ACC112 (cell line): ENCODE data around the gene POC1A.

Source experiments
- H2AFZ ChIP-seq: fragments of 200-600 bp; sonication (generic); one replicate; pipeline ENCODE4 v1.6.0; 2017; ENCODE audit warnings: antibody characterized with exemption, low read length; ENCODE audit not compliant: unreplicated experiment
- H3K27ac ChIP-seq: fragments of 200-600 bp; sonication (generic); 2 replicates; pipeline ENCODE4 v1.5.1; 2014; ENCODE audit warnings: low read depth, mild to moderate bottlenecking, antibody characterized with exemption, low read length, moderate library complexity
- H3K27me3 ChIP-seq: fragments of 200-600 bp; sonication (generic); 2 replicates; pipeline ENCODE4 v1.6.1; 2014; ENCODE audit warnings: mild to moderate bottlenecking, antibody characterized with exemption, low read length, moderate library complexity, mixed read lengths; ENCODE audit not compliant: insufficient read depth
- H3K36me3 ChIP-seq: fragments of 200-600 bp; sonication (generic); 2 replicates; pipeline ENCODE4 v1.6.1; 2016; ENCODE audit warnings: mild to moderate bottlenecking, antibody characterized with exemption, low read length, moderate library complexity, mixed read lengths; ENCODE audit not compliant: insufficient read depth
- H3K4me1 ChIP-seq: fragments of 200-600 bp; sonication (generic); one replicate; pipeline ENCODE4 v1.6.1; 2016; ENCODE audit warnings: low read length, mixed read lengths; ENCODE audit not compliant: insufficient read depth, unreplicated experiment, control insufficient read depth
- H3K4me3 ChIP-seq: fragments of 200-600 bp; sonication (generic); 2 replicates; pipeline ENCODE4 v1.5.1; 2014; ENCODE audit warnings: mild to moderate bottlenecking, low read depth, low read length
- H3K79me2 ChIP-seq: fragments of 200-600 bp; sonication (generic); one replicate; pipeline ENCODE4 v1.6.0; 2016; ENCODE audit warnings: low read length; ENCODE audit not compliant: control insufficient read depth, unreplicated experiment, insufficient read depth

Gene POC1A

GRCh38 chr3:52130966-52131622 lies 23.1 kb downstream of the POC1A start:
- Histone ChIP-seq H2AFZ (no peak overlapping the region), H3K4me3 (no peak overlapping the region), H3K27me3 (no peaks in the 10 kb centered on the region), H3K4me1 (peaks cover 20% of the 10 kb centered on the region), H3K27ac (no peak overlapping the region), H3K79me2 (no peaks in the 10 kb centered on the region), H3K36me3 (0 out of 2 replicates have a peak, but pooled peaks cover 3% of the 10 kb centered on the region)

GRCh38 chr3:52128118-52128683 lies 26.0 kb downstream of the POC1A start:
- 0 out of 2 replicates have a peak, but pooled peaks cover 3% of the 10 kb centered on the region for H3K36me3 ChIP-seq
- no peak overlapping the region for H2AFZ ChIP-seq
- no peaks in the 10 kb centered on the region for H3K79me2 ChIP-seq
- peaks cover 33% of the 10 kb centered on the region for H3K4me1 ChIP-seq
- 0 out of 2 replicates have a peak overlapping the region, but pooled peaks have one; percentile 6 for H3K27ac ChIP-seq
- H3K4me3 ChIP-seq, result no peak overlapping the region
- H3K27me3 ChIP-seq, result no peaks in the 10 kb centered on the region

- Histone ChIP-seq H3K27me3 (no peaks in the 10 kb centered on the region), H2AFZ (no peak overlapping the region), H3K27ac (peak overlapping the region; percentile 4; the same call in 1 of the 2 replicates), H3K79me2 (no peaks in the 10 kb centered on the region), H3K4me1 (peaks cover 33% of the 10 kb centered on the region), H3K36me3 (0 out of 2 replicates have a peak, but pooled peaks cover 3% of the 10 kb centered on the region), H3K4me3 (peak overlapping the region; percentile 7; the same call in 1 of the 2 replicates)
Measured at GRCh38 chr3:52126500-52126899, 27.7 kb downstream of the POC1A start.

GRCh38 chr3:52126036-52126435 lies 28.2 kb downstream of the POC1A start:
- peaks cover 37% of the 10 kb centered on the region for H3K4me1 ChIP-seq
- peak overlapping the region; percentile 4; the same call in 1 of the 2 replicates for H3K27ac ChIP-seq
- H2AFZ ChIP-seq, result no peak overlapping the region
- H3K4me3 ChIP-seq, result peak overlapping the region; percentile 7; the same call in 1 of the 2 replicates
- no peaks in the 10 kb centered on the region for H3K27me3 ChIP-seq
- 0 out of 2 replicates have a peak, but pooled peaks cover 3% of the 10 kb centered on the region for H3K36me3 ChIP-seq
- H3K79me2 ChIP-seq, result no peaks in the 10 kb centered on the region

- Histone ChIP-seq H3K79me2 (no peaks in the 10 kb centered on the region), H3K4me3 (no peak overlapping the region), H3K27ac (no peak overlapping the region), H2AFZ (no peak overlapping the region), H3K36me3 (0 out of 2 replicates have a peak, but pooled peaks cover 3% of the 10 kb centered on the region), H3K27me3 (no peaks in the 10 kb centered on the region), H3K4me1 (peaks cover 37% of the 10 kb centered on the region)
Measured at GRCh38 chr3:52124766-52125165, 29.5 kb downstream of the POC1A start.

- H3K36me3 ChIP-seq, result 0 out of 2 replicates have a peak, but pooled peaks cover 3% of the 10 kb centered on the region
- no peak overlapping the region for H3K27ac ChIP-seq
- no peaks in the 10 kb centered on the region for H3K27me3 ChIP-seq
- no peaks in the 10 kb centered on the region for H3K79me2 ChIP-seq
- H3K4me3 ChIP-seq, result no peak overlapping the region
- H3K4me1 ChIP-seq, result peaks cover 37% of the 10 kb centered on the region
- no peak overlapping the region for H2AFZ ChIP-seq
Measured at GRCh38 chr3:52124126-52124525, 30.1 kb downstream of the POC1A start.

- Histone ChIP-seq H2AFZ (no peak overlapping the region), H3K27ac (no peak overlapping the region), H3K36me3 (0 out of 2 replicates have a peak, but pooled peaks cover 3% of the 10 kb centered on the region)
Measured at GRCh38 chr3:52123106-52123725, 31.0 kb downstream of the POC1A start.

GRCh38 chr3:52122491-52122890 lies 31.7 kb downstream of the POC1A start:
- no peak overlapping the region for H3K27ac ChIP-seq
- H3K4me1 ChIP-seq, result peaks cover 26% of the 10 kb centered on the region
- H2AFZ ChIP-seq, result no peak overlapping the region
- no peaks in the 10 kb centered on the region for H3K79me2 ChIP-seq
- H3K4me3 ChIP-seq, result no peak overlapping the region
- 0 out of 2 replicates have a peak, but pooled peaks cover 3% of the 10 kb centered on the region for H3K36me3 ChIP-seq
- H3K27me3 ChIP-seq, result no peaks in the 10 kb centered on the region

More at GRCh38 chr3:52123106-52123725, 31.0 kb downstream of the POC1A start:
- Histone ChIP-seq H3K27me3 (no peaks in the 10 kb centered on the region), H3K4me3 (no peak overlapping the region), H3K79me2 (no peaks in the 10 kb centered on the region), H3K4me1 (peaks cover 32% of the 10 kb centered on the region)

GRCh38 chr3:52121813-52122212 lies 32.4 kb downstream of the POC1A start:
- H3K27ac ChIP-seq, result no peak overlapping the region
- H3K4me1 ChIP-seq, result peaks cover 24% of the 10 kb centered on the region
- no peak overlapping the region for H2AFZ ChIP-seq
- no peak overlapping the region for H3K4me3 ChIP-seq
- H3K79me2 ChIP-seq, result no peaks in the 10 kb centered on the region
- H3K36me3 ChIP-seq, result 0 out of 2 replicates have a peak, but pooled peaks cover 3% of the 10 kb centered on the region
- H3K27me3 ChIP-seq, result no peaks in the 10 kb centered on the region

- H3K79me2 ChIP-seq, result no peaks in the 10 kb centered on the region
- H3K27ac ChIP-seq, result no peak overlapping the region
- H3K4me3 ChIP-seq, result no peak overlapping the region
- peaks cover 20% of the 10 kb centered on the region for H3K4me1 ChIP-seq
- no peak overlapping the region for H2AFZ ChIP-seq
- H3K36me3 ChIP-seq, result no peaks in the 10 kb centered on the region
- no peaks in the 10 kb centered on the region for H3K27me3 ChIP-seq
Measured at GRCh38 chr3:52121464-52121805, 32.8 kb downstream of the POC1A start.
